H1 (cell line): ENCODE results near the gene POLA1. TPM values are rescaled to one million over a fixed set of nuclear protein-coding genes. Genes with fewer than 3 reads are reported as not detected.
A peak's percentile ranks its signal among the peaks of the same experiment; 100 is the strongest.

Experiments used
- CTCF ChIA-PET: fragments of 300-600 bp; sonication (Branson Sonifier 250); formaldehyde crosslinking; loops from one replicate; lab custom pipeline; 2021; ENCODE audit not compliant: partially characterized antibody; lab: Charles Lee
- POLR2A ChIA-PET: fragments of 300-600 bp; sonication (Branson Sonifier 250); formaldehyde crosslinking; loops from one replicate; lab custom pipeline; 2021; ENCODE audit warnings: inconsistent platforms; ENCODE audit not compliant: partially characterized antibody; lab: Charles Lee
- DNase-seq, 2 experiments: peaks; one replicate each; pipeline versions ENCODE4 v3.0.0 to v3.0.0-alpha.2; 2010 to 2022; ENCODE audit warnings: low spot score in 2 of 2, low read depth in 1 of 2, mixed read lengths in 1 of 2
- FAIRE-seq: peaks from 2 replicates; lab custom pipeline; 2011; peaks lifted over from hg19 to GRCh38; lab: Jason Lieb, UNC
- H2AFZ ChIP-seq: 2 replicates; pipeline ENCODE4 v1.8.1; 2012; ENCODE audit warnings: low read length, inconsistent platforms
- H2AK5ac ChIP-seq: 2 replicates; pipeline ENCODE4 v1.6.1; 2013; ENCODE audit warnings: low read depth, low read length
- H2BK120ac ChIP-seq: replicated peaks from 2 replicates; pipeline ENCODE3; 2013; ENCODE audit warnings: low read depth, low read length, inconsistent platforms
- H2BK12ac ChIP-seq: 2 replicates; pipeline ENCODE4 v1.6.1; 2013; ENCODE audit warnings: low read depth, low read length
- H2BK15ac ChIP-seq: 2 replicates; pipeline ENCODE4 v1.6.1; 2013; ENCODE audit warnings: low read length
- H2BK20ac ChIP-seq: 2 replicates; pipeline ENCODE4 v1.6.1; 2013; ENCODE audit warnings: low read length
- H2BK5ac ChIP-seq: 2 replicates; pipeline ENCODE4 v1.6.1; 2013; ENCODE audit warnings: low read depth, low read length
- H3K14ac ChIP-seq: 2 replicates; pipeline ENCODE4 v1.6.1; 2013; ENCODE audit warnings: inconsistent platforms; ENCODE audit not compliant: insufficient read length
- H3K18ac ChIP-seq: 2 replicates; pipeline ENCODE4 v1.6.1; 2013; ENCODE audit warnings: low read length; ENCODE audit errors: extremely low read depth
- H3K23ac ChIP-seq: 2 replicates; pipeline ENCODE4 v1.6.1; 2013; ENCODE audit warnings: inconsistent platforms; ENCODE audit not compliant: insufficient read length
- H3K23me2 ChIP-seq: 2 replicates; pipeline ENCODE4 v1.6.1; 2013; ENCODE audit warnings: low read depth, low read length
- H3K27ac ChIP-seq: 2 replicates; pipeline ENCODE4 v1.6.1; 2011; ENCODE audit warnings: low read depth, low read length, inconsistent platforms
- H3K27me3 ChIP-seq, 4 experiments: replicated peaks in 1 of 4; 1 replicate in 1 of 4; 2 replicates in 3 of 4; pipeline versions ENCODE4 v1.6.1 to v1.8.1; 2011 to 2013; ENCODE audit warnings: low read length in 3 of 4, mild to moderate bottlenecking in 3 of 4, inconsistent platforms in 2 of 4, mixed read lengths in 2 of 4, moderate library complexity in 1 of 4; ENCODE audit not compliant: control insufficient read depth in 3 of 4, insufficient read depth in 3 of 4; ENCODE audit errors: extremely low read depth in 1 of 4
- H3K36me3 ChIP-seq, 4 experiments: 2 replicates each; pipeline versions ENCODE4 v1.6.1 to v1.8.1; 2011 to 2013; ENCODE audit warnings: mild to moderate bottlenecking in 4 of 4, low read length in 3 of 4, moderate library complexity in 2 of 4, control low read depth in 1 of 4, inconsistent platforms in 1 of 4; ENCODE audit not compliant: insufficient read depth in 4 of 4, control insufficient read depth in 2 of 4
- H3K4ac ChIP-seq: replicated peaks from 2 replicates; pipeline ENCODE3; 2013; ENCODE audit warnings: low read length, low read depth, mixed read lengths, inconsistent platforms; ENCODE audit not compliant: insufficient read length
- H3K4me1 ChIP-seq, 4 experiments: replicated peaks in 1 of 4; 1 replicate in 1 of 4; 2 replicates in 3 of 4; pipeline versions ENCODE4 v1.6.1 to v1.8.1; 2011 to 2013; ENCODE audit warnings: low read length in 3 of 4, inconsistent platforms in 2 of 4, mixed read lengths in 1 of 4; ENCODE audit not compliant: insufficient read depth in 4 of 4, control insufficient read depth in 3 of 4
- H3K4me2 ChIP-seq, 2 experiments: 2 replicates each; pipeline versions ENCODE4 v1.6.1 to v1.8.1; 2011 to 2013; ENCODE audit warnings: low read depth in 2 of 2, low read length in 2 of 2, control low read depth in 1 of 2, inconsistent platforms in 1 of 2, mild to moderate bottlenecking in 1 of 2; ENCODE audit not compliant: insufficient read depth in 1 of 2
- H3K4me3 ChIP-seq, 4 experiments: fragments of 200-600, 300-600 bp in 1 of 4; sonication (generic), shearing (Covaris generic), sonication (Bioruptor Twin) in 1 of 4; 2 replicates each; pipeline versions ENCODE4 v1.5.1 to v1.8.1; 2011 to 2016; ENCODE audit warnings: low read length in 4 of 4, low read depth in 3 of 4, control low read depth in 2 of 4, inconsistent platforms in 2 of 4, mild to moderate bottlenecking in 2 of 4, mixed read lengths in 1 of 4, moderate library complexity in 1 of 4; ENCODE audit not compliant: insufficient read depth in 2 of 4; ENCODE audit errors: extremely low read depth in 1 of 4
- H3K56ac ChIP-seq: replicated peaks from 2 replicates; pipeline ENCODE3; 2013; ENCODE audit warnings: low read depth, mild to moderate bottlenecking, mixed read lengths, low read length, inconsistent platforms; ENCODE audit not compliant: insufficient read length
- H3K79me1 ChIP-seq: 2 replicates; pipeline ENCODE4 v1.6.1; 2013; ENCODE audit warnings: low read depth, low read length, control low read depth
- H3K79me2 ChIP-seq, 2 experiments: 2 replicates each; pipeline versions ENCODE4 v1.6.1 to v1.8.1; 2012 to 2013; ENCODE audit warnings: low read length in 2 of 2, mild to moderate bottlenecking in 2 of 2, inconsistent platforms in 1 of 2; ENCODE audit not compliant: insufficient read depth in 2 of 2, control insufficient read depth in 1 of 2
- H3K9ac ChIP-seq, 4 experiments: replicated peaks in 1 of 4; 1 replicate in 1 of 4; 2 replicates in 3 of 4; pipeline versions ENCODE4 v1.6.1 to v1.8.1; 2011 to 2013; ENCODE audit warnings: low read depth in 3 of 4, low read length in 3 of 4, control low read depth in 2 of 4, mild to moderate bottlenecking in 2 of 4, moderate library complexity in 2 of 4, inconsistent platforms in 1 of 4; ENCODE audit errors: extremely low read depth in 1 of 4
- H3K9me3 ChIP-seq, 2 experiments: 2 replicates each; pipeline versions ENCODE4 v1.6.1 to v1.8.1; 2012 to 2013; ENCODE audit warnings: mild to moderate bottlenecking in 2 of 2, moderate library complexity in 2 of 2, control low read depth in 1 of 2, inconsistent platforms in 1 of 2, low read depth in 1 of 2, low read length in 1 of 2, mixed read lengths in 1 of 2; ENCODE audit not compliant: insufficient read depth in 2 of 2
- H4K20me1 ChIP-seq, 2 experiments: replicated peaks in 1 of 2; 2 replicates each; pipeline versions ENCODE3 to v1.8.1; 2011 to 2013; ENCODE audit warnings: inconsistent platforms in 2 of 2, low read length in 2 of 2, mild to moderate bottlenecking in 1 of 2; ENCODE audit not compliant: insufficient read depth in 2 of 2, control insufficient read depth in 1 of 2
- H4K5ac ChIP-seq: 2 replicates; pipeline ENCODE4 v1.6.1; 2013; ENCODE audit warnings: low read length, low read depth, mixed read lengths, inconsistent platforms; ENCODE audit not compliant: insufficient read length
- H4K8ac ChIP-seq: 2 replicates; pipeline ENCODE4 v1.8.0; 2013; ENCODE audit warnings: mild to moderate bottlenecking, moderate library complexity, low read length, inconsistent platforms; ENCODE audit not compliant: insufficient read depth; ENCODE audit errors: extremely low read depth
- H4K91ac ChIP-seq: replicated peaks from 2 replicates; pipeline ENCODE3; 2013; ENCODE audit warnings: low read length, mixed read lengths, inconsistent platforms; ENCODE audit not compliant: insufficient read length
- CBX8 ChIP-seq: fragments of 300-800, 300-1000 bp; sonication (generic); IDR thresholded peaks from 2 replicates; pipeline ENCODE4 v1.7.1; 2016; ENCODE audit warnings: low read depth, low read length, borderline replicate concordance
- EZH2 ChIP-seq: fragments of 200-600 bp; sonication (generic); IDR thresholded peaks from 2 replicates; pipeline ENCODE4 v1.7.1; 2012; ENCODE audit warnings: low read depth, mild to moderate bottlenecking, moderate library complexity, low read length, inconsistent platforms; ENCODE audit not compliant: severe bottlenecking
- POLR2A ChIP-seq, 2 experiments: IDR thresholded peaks; 1 replicate in 1 of 2; 2 replicates in 1 of 2; pipeline ENCODE4 v1.6.1; 2011; ENCODE audit warnings: low read depth in 2 of 2, low read length in 2 of 2, mild to moderate bottlenecking in 2 of 2; ENCODE audit errors: control extremely low read depth in 1 of 2
- SUZ12 ChIP-seq: fragments of 200-600 bp; sonication (generic); IDR thresholded peaks from 2 replicates; pipeline ENCODE4 v1.6.1; 2012; ENCODE audit warnings: mild to moderate bottlenecking, inconsistent platforms, low read length, moderate library complexity, mixed read lengths
- WGBS, 2 experiments: shearing (Covaris generic) in 1 of 2; methylation state at CpG; one replicate each; pipeline versions ENCODE4 v1.1.6 to v1.1.7; 2013 to 2015; ENCODE audit warnings: low lambda C conversion rate in 2 of 2, mixed read lengths in 2 of 2, inconsistent platforms in 1 of 2, low coverage in 1 of 2, missing lambda C conversion rate in 1 of 2; ENCODE audit not compliant: insufficient replicate concordance in 2 of 2, insufficient coverage in 1 of 2, insufficient read length in 1 of 2; ENCODE audit errors: extremely low coverage in 1 of 2, missing lambda C conversion rate in 1 of 2; 5-methylcytosine and 5-hydroxymethylcytosine counted together
- polyA plus RNA-seq, 7 experiments: library from polyadenylated mRNA; depleted of rRNA in 3 of 7; stranded (reverse) in 5 of 7; unstranded in 2 of 7; fragments of >200 nt in 5 of 7; fragments of 200-250 nt in 2 of 7; gene quantifications; 1 replicate in 5 of 7; 2 replicates in 1 of 7; 4 replicates in 1 of 7; pipeline versions ENCODE4 v1.2.1 to v1.2.3, GENCODE V29; 2011 to 2013; ENCODE audit warnings: missing spikeins in 2 of 7, mixed read lengths in 2 of 7
- total RNA-seq: library from RNA; stranded (reverse); fragmentation: NEBNext Ultra II Directional; extraction: Animal tissue kit (Norgen Biotek cat#: 25700); gene quantifications from 2 replicates; pipeline ENCODE4 v1.2.1, GENCODE V29; 2021
- TF ChIP-seq, protein P1 (sequence below), 3 experiments: IDR thresholded peaks; 1 replicate in 2 of 3; 2 replicates in 1 of 3; pipeline versions ENCODE4 v1.5.1 to v1.6.1; 2011; ENCODE audit warnings: low read length in 3 of 3, mild to moderate bottlenecking in 3 of 3, inconsistent platforms in 2 of 3, low read depth in 1 of 3, moderate library complexity in 1 of 3; ENCODE audit not compliant: insufficient read depth in 1 of 3; ENCODE audit errors: control extremely low read depth in 1 of 3

Gene POLA1
- total and polyA plus RNA-seq, 2 of the 8 experiments (the other 6 are each of a cell fraction or from before 2014, with no cell fraction given) = 5.6 to 34.9 TPM

DNA sequence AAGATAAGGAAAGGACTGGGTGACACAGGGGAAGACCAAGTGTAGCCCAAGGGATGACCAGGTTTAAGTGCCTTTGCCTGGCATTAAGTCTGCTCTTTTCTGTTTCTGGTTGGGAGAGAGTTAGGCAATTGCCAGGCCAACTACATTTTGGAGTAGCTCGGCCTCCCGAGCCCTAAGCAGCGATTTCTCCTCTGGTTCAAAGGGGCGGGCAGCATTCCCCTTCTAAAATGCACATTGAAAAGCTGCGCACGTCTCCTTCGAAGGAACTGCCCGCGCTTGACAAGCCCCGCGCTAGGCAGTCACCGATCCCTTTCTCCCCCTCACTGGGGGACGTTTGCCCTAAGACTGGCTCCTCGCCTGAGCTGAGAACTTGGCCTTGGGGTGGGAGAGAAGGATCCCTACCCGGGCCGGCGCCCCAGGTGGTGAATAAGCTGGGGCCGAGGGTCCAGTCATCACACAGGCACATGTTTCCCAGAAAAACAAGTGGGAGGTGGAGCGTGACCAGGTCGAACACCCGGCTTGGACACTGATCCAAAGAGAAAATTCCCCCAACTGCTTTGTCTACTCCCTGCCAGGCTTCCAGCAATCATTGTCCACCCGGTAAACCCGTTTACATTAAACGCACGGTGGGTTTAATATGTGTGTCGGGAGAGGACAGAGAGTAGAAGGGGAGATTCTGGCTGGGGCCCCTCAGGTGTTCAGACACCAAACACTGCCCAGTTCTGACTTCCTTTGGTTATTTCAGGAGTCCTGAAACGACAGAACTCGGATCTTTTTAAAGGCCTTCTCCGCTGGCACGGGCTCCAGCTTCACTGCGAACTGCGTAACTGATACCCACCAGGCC, 318.1 kb downstream of the POLA1 start:
- Histone ChIP-seq H3K4me1 (peaks cover 0 to 22% (median 13%) of the 10 kb centered on the region in 4 experiments), H4K5ac (no peak overlapping the region), H3K18ac (no peak overlapping the region), H2BK120ac (no peak overlapping the region), H3K23ac (no peak overlapping the region), H3K23me2 (peaks cover 3% of the 10 kb centered on the region; the same call in 1 of the 2 replicates), H4K91ac (no peak overlapping the region), H2BK20ac (no peak overlapping the region), H2BK5ac (no peak overlapping the region), H2BK12ac (0 out of 2 replicates have a peak overlapping the region, but pooled peaks have one; percentile 27), H2BK15ac (no peak overlapping the region), H3K4ac (no peak overlapping the region), H3K4me2 (peak overlapping the region; percentile 42 to 68; a peak in 2 of 4 replicates), H3K79me1 (no peaks in the 10 kb centered on the region), H3K27ac (no peak overlapping the region), H3K79me2 (no peaks in the 10 kb centered on the region), H2AFZ (no peak overlapping the region), H3K9ac (no peak overlapping the region), H3K27me3 (peaks cover 81 to 96% (median 91%) of the 10 kb centered on the region in 4 experiments), H3K9me3 (no peaks in the 10 kb centered on the region), H3K36me3 (no peaks in the 10 kb centered on the region), H3K14ac (no peak overlapping the region), H3K56ac (no peak overlapping the region), H4K8ac (no peak overlapping the region), H2AK5ac (no peak overlapping the region), H3K4me3 (peak overlapping the region in 1 of 4 experiments; percentile 47; a peak in 2 of 8 replicates), H4K20me1 (peaks cover 6 to 8% of the 10 kb centered on the region in 2 experiments)
- POLR2A ChIA-PET = interaction anchor here (1.3 kb wide), 1 partner anchor 10 kb away, joined by 5 read pairs; no protein-coding TSS in a partner anchor
- TF ChIP-seq POLR2A (IDR thresholded peaks at IDR 0.05; ENCODE audit: control extremely low read depth in 1 of 2, low read depth in 2 of 2, low read length in 2 of 2) (no peak), SUZ12 (peak; percentile 55; the same call in 1 of the 2 replicates), EZH2 (peak; percentile 57), CBX8 (peak; percentile 69; the same call in 1 of the 2 replicates)
- TF ChIP-seq, protein P1, sequence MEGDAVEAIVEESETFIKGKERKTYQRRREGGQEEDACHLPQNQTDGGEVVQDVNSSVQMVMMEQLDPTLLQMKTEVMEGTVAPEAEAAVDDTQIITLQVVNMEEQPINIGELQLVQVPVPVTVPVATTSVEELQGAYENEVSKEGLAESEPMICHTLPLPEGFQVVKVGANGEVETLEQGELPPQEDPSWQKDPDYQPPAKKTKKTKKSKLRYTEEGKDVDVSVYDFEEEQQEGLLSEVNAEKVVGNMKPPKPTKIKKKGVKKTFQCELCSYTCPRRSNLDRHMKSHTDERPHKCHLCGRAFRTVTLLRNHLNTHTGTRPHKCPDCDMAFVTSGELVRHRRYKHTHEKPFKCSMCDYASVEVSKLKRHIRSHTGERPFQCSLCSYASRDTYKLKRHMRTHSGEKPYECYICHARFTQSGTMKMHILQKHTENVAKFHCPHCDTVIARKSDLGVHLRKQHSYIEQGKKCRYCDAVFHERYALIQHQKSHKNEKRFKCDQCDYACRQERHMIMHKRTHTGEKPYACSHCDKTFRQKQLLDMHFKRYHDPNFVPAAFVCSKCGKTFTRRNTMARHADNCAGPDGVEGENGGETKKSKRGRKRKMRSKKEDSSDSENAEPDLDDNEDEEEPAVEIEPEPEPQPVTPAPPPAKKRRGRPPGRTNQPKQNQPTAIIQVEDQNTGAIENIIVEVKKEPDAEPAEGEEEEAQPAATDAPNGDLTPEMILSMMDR (IDR thresholded peaks at IDR 0.05; ENCODE audit: control extremely low read depth in 1 of 3, insufficient read depth in 1 of 3, low read depth in 1 of 3, low read length in 3 of 3) = no peak
- CTCF ChIA-PET = interaction anchor here (0.9 to 4.6 kb wide), 5 partner anchors 10 to 133 kb away, joined by 3 to 23 read pairs (median 3); no protein-coding TSS in a partner anchor
- FAIRE-seq = no peak
- 2% methylated on average over 31 of the region's 32 CpGs; no CpG with 5 or more reads in 1 of the 2 experiments for WGBS, 2 experiments
- no peak for DNase-seq
